Fibroblast of skin of scalp (primary cell): Measurements from ENCODE around the gene FSHB.
"Not testable (repeated sequence)": the region's sequence is repeated elsewhere in the genome, so short reads cannot be mapped to it uniquely, and the experiment has no call there.

ENCODE experiments used
- DNase-seq: peaks from one replicate; pipeline ENCODE4 v3.0.0-alpha.2; 2013

FSHB gene

GRCh38 chr11:30268638-30269037, 37.8 kb downstream of the FSHB start:
- not testable (repeated sequence) for DNase-seq

- no peak for DNase-seq
Measured at GRCh38 chr11:30270671-30271070, 39.9 kb downstream of the FSHB start.

- DNase-seq, result no peak
Measured at GRCh38 chr11:30277176-30277575, 46.4 kb downstream of the FSHB start.

GRCh38 chr11:30279796-30280195, 49.0 kb downstream of the FSHB start:
- no peak for DNase-seq

GRCh38 chr11:30281476-30282288, 50.9 kb downstream of the FSHB start:
- no peak for DNase-seq

- DNase-seq, result no peak
Measured at GRCh38 chr11:30282289-30282631, 51.4 kb downstream of the FSHB start.
